GM18519 (cell line): Measurements from ENCODE around the gene PCNP.
"Not testable (repeated sequence)": the region's sequence is repeated elsewhere in the genome, so short reads cannot be mapped to it uniquely, and the experiment has no call there.

ENCODE experiments used
- ATAC-seq: cut with Tn5 transposase; IDR thresholded peaks from one replicate; pipeline ENCODE4 v1.9.1; 2021; ENCODE audit warnings: mild to moderate bottlenecking, moderate library complexity; ENCODE audit not compliant: unreplicated experiment, low FRiP score

Gene PCNP

DNA sequence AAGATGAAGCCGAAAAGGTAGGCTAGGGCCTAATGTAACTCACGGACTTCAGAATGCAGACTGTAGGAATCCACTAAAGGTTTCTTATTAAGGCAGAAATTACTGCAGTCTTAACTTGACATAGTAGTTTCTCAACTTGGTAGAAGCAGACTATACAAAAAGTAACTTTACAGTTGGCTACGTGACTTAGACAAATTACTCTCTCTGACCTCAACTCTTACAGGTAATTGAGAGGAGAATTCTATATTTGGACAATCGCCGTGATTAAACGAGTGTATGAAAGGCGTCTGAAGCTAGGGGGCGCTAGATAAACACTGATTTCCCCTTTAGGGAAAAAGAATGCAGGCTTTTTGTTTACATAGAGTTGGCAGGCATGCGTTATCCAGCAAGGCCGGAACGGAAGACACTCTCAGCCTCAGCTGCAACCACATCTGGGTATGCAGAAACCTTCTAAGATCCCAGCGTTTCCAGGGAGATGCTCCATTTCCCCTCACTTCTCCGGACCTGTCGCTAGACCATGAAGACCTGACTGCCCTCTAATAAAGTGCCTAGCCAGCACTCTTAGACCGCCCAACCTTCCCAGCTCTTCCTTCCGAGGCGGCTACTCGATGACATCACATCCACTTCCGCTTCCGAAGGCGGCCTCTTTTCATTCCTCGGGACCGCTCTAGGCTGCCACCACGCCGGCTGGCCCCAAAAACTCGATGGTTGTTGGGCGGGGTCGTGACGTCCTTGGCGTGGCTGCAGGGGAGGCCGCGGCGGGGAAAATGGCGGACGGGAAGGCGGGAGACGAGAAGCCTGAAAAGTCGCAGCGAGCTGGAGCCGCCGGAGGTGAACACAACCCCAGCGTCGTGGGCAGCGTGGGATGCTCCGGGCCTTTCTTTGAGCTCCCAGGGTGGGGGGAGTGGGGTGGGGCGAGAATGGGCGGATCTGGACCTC lies at the start of gene PCNP:
PCNP (plus strand) TSS at position 732 of the 939 bp plus-strand sequence; CDS start at position 768, 36 bp downstream.
- peak; percentile 66 for ATAC-seq

- no peak for ATAC-seq
These were observed 46.5 kb upstream of the PCNP start for GRCh38 chr3:101527441-101527840.

DNA sequence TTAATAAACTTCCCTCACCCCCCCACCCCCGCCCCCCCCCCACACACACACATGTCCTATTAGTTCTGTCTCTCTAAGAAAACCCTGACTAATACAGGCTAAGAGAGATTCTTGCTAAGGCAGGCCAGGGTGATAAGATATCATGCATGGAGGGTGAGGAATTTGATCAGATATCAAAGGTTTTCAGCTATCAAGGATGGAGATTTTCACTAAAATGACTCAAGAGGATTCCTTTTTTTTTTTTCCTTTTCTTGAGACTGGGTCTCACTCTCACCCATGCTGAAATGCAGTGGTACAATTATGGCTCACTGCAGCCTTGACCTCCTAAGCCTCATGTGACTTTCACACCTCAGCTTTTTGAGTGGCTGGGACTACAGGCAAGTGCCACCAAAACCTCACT lies 46.1 kb upstream of the PCNP start:
- no peak for ATAC-seq

DNA sequence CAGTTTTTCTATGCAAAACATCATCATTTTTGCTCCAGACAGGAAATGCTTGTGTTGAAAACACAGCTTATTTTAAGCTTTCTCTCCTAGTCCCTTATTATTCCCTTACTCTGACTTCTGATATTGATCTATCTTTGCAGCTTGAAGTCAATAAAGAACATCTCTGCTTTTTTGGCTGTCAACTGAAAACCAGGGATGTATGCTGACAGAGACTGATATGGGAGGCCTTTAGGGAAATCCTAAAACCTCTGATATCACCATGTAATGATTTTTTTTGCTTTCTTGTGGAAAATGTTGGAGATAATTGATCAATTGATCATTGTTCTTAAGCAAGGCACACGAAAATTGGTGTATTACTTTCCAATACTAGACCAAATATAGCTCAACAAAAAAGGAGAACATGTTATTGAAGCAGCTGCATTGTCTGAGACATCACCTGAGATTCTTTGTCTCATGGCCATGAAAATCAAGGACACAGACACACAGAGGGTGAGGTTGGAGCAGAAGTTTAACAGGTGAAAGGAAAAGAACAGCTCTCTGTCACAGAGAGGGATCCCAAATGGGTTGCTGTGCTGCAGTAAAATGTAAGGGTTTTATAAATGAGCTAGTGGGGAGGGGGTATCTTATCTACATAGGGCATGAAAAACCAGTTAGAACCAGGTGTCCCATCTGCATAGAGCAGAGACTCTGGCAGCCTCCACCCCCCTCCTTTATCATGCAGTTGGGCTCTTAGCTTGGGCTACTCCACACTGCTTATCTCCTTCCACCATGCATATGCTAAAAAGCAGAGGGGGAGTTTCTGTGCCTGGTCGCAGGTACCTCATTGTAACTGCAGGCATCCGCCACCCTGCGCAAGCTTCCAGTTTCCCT lies 43.9 kb upstream of the PCNP start:
- ATAC-seq, result no peak

DNA sequence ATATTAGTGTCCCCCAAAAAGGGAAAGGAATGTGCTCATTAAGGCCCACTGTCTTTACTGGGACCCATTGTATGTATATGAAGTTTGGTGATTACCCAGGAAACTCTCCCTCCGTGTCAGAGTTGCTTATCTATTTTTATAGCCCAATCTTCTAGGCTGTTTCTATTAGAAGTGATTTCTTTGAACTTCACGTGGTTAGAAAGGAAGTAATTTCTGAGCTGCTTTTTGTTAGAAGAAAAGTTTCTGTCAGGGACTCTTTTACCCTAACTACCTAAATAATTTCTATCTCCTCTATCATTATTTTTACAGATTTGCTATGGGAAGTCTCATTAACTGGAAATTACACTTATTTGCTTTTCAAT lies 43.3 kb upstream of the PCNP start:
- no peak for ATAC-seq

GRCh38 chr3:101531473-101532086 lies 42.4 kb upstream of the PCNP start:
- no peak for ATAC-seq

DNA sequence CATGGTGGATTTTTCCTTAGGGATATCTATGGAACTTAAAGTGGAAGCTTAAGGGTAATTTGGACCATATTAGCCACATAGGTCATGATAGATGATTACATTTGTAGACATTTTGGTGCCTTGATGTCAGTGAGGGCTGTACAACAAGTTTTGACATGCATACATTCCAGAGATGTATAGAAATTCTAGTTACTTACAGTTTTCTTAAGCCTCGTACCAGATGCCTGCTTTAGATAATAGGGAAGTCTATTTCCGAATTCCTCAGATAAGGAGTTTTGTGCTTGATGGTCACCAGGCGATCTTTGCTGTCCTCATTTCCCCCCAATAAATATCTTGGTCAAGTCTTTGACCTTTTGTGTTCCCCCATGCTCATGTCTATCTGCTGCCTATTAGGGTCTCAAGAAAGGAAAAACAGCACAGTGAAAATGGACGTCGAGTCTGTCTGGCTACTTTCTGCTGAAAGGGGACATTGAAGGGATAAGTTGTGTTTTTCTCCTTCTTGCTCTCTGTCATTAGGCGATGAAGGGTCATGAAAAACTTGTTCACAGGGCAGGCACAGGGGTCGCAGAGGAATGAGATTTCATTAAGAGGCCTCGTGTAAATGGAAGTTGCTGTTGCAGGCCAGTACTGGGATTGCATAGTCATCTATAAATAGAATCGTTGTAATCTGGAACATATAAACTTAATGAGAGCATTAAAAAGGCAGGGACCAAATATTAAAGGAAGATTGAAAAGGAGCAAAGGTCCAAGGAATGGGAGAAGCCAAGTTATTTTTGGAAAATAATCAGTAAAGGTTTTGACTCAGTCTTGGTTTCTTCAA lies 41.0 kb upstream of the PCNP start:
- ATAC-seq, result no peak

GRCh38 chr3:101533603-101533968 lies 40.4 kb upstream of the PCNP start:
- no peak for ATAC-seq

- no peak for ATAC-seq
These were observed 38.8 kb upstream of the PCNP start for GRCh38 chr3:101535221-101535620.

DNA sequence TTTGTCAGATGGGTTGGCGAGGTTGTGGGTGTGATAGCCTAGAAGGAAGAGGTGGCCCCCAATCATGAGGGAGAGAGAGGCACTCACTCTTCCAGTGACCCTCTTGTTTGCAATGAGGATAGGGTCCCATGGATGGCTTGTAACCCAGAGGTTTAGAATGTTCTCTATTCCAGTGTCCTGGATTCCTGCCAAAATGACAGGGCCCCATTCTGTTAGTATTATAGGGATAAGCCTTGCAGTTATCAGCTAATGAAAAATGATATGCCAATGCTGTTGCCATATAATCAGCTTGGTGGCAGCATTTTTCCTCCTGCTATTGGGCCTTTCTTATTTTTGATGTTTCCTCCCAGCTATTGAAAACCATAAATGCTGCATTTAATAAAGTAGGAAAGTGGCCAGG lies 37.7 kb upstream of the PCNP start:
- no peak for ATAC-seq

- ATAC-seq, result not testable (repeated sequence)
These were observed 37.0 kb upstream of the PCNP start for GRCh38 chr3:101536955-101537354.

GRCh38 chr3:101542957-101543356 lies 31.0 kb upstream of the PCNP start:
- no peak for ATAC-seq

GRCh38 chr3:101544161-101544850 lies 29.7 kb upstream of the PCNP start:
- no peak for ATAC-seq

DNA sequence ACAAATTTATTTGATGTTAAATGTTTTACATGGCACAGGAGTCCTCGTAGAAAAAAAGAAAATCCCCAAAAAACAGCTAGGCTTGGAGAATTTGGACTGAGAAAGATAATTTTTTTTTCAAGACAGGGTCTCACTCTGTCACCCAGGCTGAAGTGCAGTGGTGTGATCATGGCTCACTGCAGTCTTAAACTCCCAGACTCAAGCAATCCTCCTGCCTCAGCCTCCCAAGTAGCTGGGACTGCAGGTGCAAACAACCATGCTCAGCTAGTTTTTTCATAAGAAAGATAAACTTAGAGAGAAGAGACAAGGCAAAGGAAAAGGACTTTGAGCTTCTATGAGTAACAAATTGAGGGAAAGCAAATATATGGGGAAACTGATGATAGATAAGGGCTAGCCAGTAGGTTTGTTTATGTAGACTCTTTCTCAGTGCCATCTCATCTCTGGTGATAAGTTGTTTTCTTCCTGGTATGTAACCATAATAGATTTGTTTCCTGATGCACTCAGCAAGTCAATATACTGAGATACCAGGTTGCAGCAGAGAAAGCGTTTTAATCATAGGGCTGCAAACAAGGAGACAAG lies 25.4 kb upstream of the PCNP start:
- no peak for ATAC-seq

DNA sequence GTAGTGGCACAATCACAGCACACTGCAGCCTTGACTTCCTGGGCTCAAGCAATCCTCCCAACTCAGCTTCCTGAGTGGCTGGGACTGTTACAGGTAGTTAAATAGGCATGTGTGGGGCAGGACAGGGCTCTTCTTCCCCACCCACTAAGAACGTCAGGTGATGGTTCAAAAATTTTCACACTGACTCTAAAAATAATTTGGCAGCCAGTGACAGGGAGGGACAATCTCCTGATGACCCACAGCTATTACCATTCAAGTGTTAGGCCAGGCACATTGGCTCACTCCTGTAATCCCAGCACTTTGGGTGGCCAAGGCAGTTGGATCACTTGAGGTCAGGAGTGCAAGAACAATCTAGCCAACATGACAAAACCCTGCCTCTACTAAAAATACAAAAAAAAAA lies 24.5 kb upstream of the PCNP start:
- no peak for ATAC-seq

GRCh38 chr3:101551359-101552081 lies 22.5 kb upstream of the PCNP start:
- not testable (repeated sequence) for ATAC-seq

DNA sequence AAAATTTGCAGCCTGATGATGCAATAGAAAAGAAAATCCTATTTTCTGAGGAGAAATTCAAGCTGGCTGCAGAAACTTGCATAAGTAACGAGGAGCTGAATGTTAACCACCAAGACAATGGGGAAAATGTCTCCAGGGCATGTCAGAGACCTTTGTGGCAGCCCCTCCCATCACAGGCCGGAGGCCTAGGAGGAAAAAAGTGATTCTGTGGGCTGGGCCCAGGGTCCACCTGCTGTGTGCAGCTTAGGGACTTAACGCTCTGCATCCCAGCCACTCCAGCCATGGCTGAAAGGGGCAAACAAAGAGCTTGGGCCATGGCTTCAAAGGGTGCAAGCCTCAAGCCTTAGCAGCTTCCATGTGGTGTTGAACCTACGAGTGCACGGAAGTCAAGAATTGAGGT lies 20.6 kb upstream of the PCNP start:
- ATAC-seq, result not testable (repeated sequence)

DNA sequence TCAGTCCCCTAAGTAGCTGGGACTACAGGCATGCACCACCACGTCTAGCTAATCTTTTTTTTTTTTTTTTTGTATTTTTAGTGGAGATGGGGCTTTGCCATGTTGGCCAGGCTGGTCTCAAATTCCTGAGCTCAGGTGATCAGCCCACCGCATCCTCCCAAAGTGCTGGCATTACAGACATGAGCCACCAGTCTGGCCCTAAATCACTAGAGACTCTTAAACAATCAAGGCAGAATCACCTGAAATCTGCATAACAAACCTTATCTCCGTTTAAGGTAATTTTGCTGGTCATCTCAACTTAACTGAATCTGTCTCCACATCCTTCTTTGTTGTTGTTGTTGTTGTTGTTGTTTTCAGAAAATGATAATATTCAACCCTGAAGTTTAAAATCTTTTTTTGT lies 17.9 kb upstream of the PCNP start:
- ATAC-seq, result no peak
